NOMO-1 treated with dmso at 0.1 percent for 144 hours (cell line): Measurements from ENCODE around the gene STRIT1.
"Not testable (repeated sequence)": the region's sequence is repeated elsewhere in the genome, so short reads cannot be mapped to it uniquely, and the experiment has no call there.

Experiments used
- DNase-seq: peaks from one replicate; lab custom pipeline; 2025; ENCODE audit not compliant: unreplicated experiment; lab: John Stamatoyannopoulos, UW

Gene STRIT1

GRCh38 chr3:155274435-155274834 lies 19.0 kb downstream of the STRIT1 start:
- not testable (repeated sequence) for DNase-seq

- no peak for DNase-seq
These were observed 22.2 kb downstream of the STRIT1 start for GRCh38 chr3:155271343-155271613.

GRCh38 chr3:155270485-155271342 lies 22.8 kb downstream of the STRIT1 start:
- no peak for DNase-seq

- DNase-seq: no peak
These were observed 23.4 kb downstream of the STRIT1 start for GRCh38 chr3:155270063-155270462.

GRCh38 chr3:155262855-155263254 lies 30.6 kb downstream of the STRIT1 start:
- not testable (repeated sequence) for DNase-seq

- DNase-seq: no peak
These were observed 31.2 kb downstream of the STRIT1 start for GRCh38 chr3:155262295-155262694.

- DNase-seq: no peak
These were observed 39.0 kb downstream of the STRIT1 start for GRCh38 chr3:155254445-155254844.

GRCh38 chr3:155252535-155252934 lies 40.9 kb downstream of the STRIT1 start:
- no peak for DNase-seq

GRCh38 chr3:155252021-155252420 lies 41.5 kb downstream of the STRIT1 start:
- no peak for DNase-seq

GRCh38 chr3:155248531-155249187 lies 44.8 kb downstream of the STRIT1 start:
- DNase-seq: no peak

GRCh38 chr3:155244699-155245098 lies 48.8 kb downstream of the STRIT1 start:
- no peak for DNase-seq

- no peak for DNase-seq
These were observed 49.3 kb downstream of the STRIT1 start for GRCh38 chr3:155244216-155244615.

GRCh38 chr3:155243512-155243921 lies 50.0 kb downstream of the STRIT1 start:
- no peak for DNase-seq

- DNase-seq: no peak
These were observed 51.1 kb downstream of the STRIT1 start for GRCh38 chr3:155242342-155242741.

- DNase-seq: no peak
These were observed 51.9 kb downstream of the STRIT1 start for GRCh38 chr3:155241579-155241978.
